H1 (cell line): ENCODE results near the gene MRPL17.

Source experiments
- BACH1 ChIP-seq: IDR thresholded peaks from 2 replicates; pipeline ENCODE4 v1.6.1; 2012; ENCODE audit warnings: low read length, improper control_type of control experiment
- EP300 ChIP-seq, 2 experiments: IDR thresholded peaks; 1 replicate in 1 of 2; 2 replicates in 1 of 2; pipeline ENCODE4 v1.6.1; 2011 to 2012; ENCODE audit warnings: low read depth in 2 of 2, low read length in 2 of 2, mild to moderate bottlenecking in 2 of 2, borderline replicate concordance in 1 of 2, inconsistent platforms in 1 of 2, moderate library complexity in 1 of 2
- EZH2 ChIP-seq: fragments of 200-600 bp; sonication (generic); IDR thresholded peaks from 2 replicates; pipeline ENCODE4 v1.7.1; 2012; ENCODE audit warnings: low read depth, mild to moderate bottlenecking, moderate library complexity, low read length, inconsistent platforms; ENCODE audit not compliant: severe bottlenecking
- GABPA ChIP-seq: IDR thresholded peaks from 2 replicates; pipeline ENCODE4 v1.6.1; 2011; ENCODE audit warnings: mild to moderate bottlenecking, low read length, moderate library complexity, borderline replicate concordance; ENCODE audit not compliant: insufficient read depth
- PHF8 ChIP-seq: fragments of 200-600 bp; sonication (generic); conservative IDR thresholded peaks from 2 replicates; pipeline ENCODE4 v1.7.1; 2012; ENCODE audit warnings: low read depth, mild to moderate bottlenecking, inconsistent platforms, low read length, moderate library complexity
- POLR2A ChIP-seq, 2 experiments: IDR thresholded peaks; 1 replicate in 1 of 2; 2 replicates in 1 of 2; pipeline ENCODE4 v1.6.1; 2011; ENCODE audit warnings: low read depth in 2 of 2, low read length in 2 of 2, mild to moderate bottlenecking in 2 of 2; ENCODE audit errors: control extremely low read depth in 1 of 2
- POLR2AphosphoS5 ChIP-seq: IDR thresholded peaks from 2 replicates; pipeline ENCODE4 v1.6.1; 2011; ENCODE audit warnings: low read depth, low read length
- TF ChIP-seq, protein P1 (sequence below), 3 experiments: IDR thresholded peaks; 1 replicate in 2 of 3; 2 replicates in 1 of 3; pipeline versions ENCODE4 v1.5.1 to v1.6.1; 2011; ENCODE audit warnings: low read length in 3 of 3, mild to moderate bottlenecking in 3 of 3, inconsistent platforms in 2 of 3, low read depth in 1 of 3, moderate library complexity in 1 of 3; ENCODE audit not compliant: insufficient read depth in 1 of 3; ENCODE audit errors: control extremely low read depth in 1 of 3
- TF ChIP-seq, protein P2 (sequence below): IDR thresholded peaks from 2 replicates; pipeline ENCODE4 v1.6.1; 2012; ENCODE audit warnings: inconsistent platforms

DNA sequence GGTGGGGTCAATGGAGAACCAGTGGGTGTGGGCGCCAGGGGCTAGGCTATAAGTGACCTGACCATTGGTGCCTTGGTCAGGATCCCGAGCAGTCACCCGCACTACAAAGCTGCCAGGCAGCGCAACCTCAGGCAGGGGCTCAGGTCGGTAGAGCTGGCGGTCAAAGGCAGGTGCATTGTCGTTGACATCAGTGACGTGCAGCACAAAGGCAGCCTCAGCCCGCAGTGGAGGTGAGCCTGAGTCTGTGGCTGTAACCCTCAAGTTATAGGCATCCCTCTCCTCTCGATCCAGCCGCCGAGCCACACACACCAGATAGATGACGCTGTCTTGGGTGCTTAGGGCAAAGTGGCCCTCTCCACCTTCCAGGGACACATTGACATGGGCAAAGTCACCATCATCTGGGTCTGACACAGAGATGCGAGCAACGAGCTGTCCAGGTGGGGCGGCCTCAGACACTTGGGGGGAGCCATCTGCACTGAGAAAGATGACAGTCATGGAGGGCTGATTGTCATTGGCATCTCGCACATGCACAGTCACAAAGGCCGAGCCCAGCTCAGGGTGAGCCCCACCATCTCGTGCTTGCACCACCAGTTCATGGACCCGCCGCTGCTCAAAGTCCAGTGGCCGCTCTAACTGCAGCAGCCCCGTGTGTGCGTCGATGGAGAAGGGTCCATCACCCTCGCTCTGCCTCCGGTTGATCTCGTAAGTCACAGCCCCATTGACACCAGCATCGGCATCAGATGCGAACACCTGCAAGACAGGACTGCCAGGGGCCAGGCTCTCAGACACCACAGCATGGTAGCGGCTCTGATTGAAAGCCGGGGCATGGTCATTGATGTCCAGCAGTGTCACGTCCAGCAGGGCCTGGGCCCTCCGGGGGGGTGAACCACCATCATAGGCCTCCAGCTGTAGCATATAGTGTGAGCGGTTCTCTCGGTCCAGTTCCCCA is 42.8 kb downstream of the MRPL17 start:
- TF ChIP-seq POLR2AphosphoS5 = no peak
- TF ChIP-seq, protein P1, sequence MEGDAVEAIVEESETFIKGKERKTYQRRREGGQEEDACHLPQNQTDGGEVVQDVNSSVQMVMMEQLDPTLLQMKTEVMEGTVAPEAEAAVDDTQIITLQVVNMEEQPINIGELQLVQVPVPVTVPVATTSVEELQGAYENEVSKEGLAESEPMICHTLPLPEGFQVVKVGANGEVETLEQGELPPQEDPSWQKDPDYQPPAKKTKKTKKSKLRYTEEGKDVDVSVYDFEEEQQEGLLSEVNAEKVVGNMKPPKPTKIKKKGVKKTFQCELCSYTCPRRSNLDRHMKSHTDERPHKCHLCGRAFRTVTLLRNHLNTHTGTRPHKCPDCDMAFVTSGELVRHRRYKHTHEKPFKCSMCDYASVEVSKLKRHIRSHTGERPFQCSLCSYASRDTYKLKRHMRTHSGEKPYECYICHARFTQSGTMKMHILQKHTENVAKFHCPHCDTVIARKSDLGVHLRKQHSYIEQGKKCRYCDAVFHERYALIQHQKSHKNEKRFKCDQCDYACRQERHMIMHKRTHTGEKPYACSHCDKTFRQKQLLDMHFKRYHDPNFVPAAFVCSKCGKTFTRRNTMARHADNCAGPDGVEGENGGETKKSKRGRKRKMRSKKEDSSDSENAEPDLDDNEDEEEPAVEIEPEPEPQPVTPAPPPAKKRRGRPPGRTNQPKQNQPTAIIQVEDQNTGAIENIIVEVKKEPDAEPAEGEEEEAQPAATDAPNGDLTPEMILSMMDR (IDR thresholded peaks at IDR 0.05; ENCODE audit: control extremely low read depth in 1 of 3, insufficient read depth in 1 of 3, low read depth in 1 of 3, low read length in 3 of 3) = no peak
- no peak for TF ChIP-seq POLR2A (IDR thresholded peaks at IDR 0.05; ENCODE audit: control extremely low read depth in 1 of 2, low read depth in 2 of 2, low read length in 2 of 2)
- no peak for TF ChIP-seq BACH1
- TF ChIP-seq GABPA = no peak
- TF ChIP-seq EZH2 = no peak
- TF ChIP-seq PHF8 = no peak
- TF ChIP-seq, protein P2, sequence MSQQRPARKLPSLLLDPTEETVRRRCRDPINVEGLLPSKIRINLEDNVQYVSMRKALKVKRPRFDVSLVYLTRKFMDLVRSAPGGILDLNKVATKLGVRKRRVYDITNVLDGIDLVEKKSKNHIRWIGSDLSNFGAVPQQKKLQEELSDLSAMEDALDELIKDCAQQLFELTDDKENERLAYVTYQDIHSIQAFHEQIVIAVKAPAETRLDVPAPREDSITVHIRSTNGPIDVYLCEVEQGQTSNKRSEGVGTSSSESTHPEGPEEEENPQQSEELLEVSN = no peak
- TF ChIP-seq EP300 (IDR thresholded peaks at IDR 0.05; ENCODE audit: borderline replicate concordance in 1 of 2, low read depth in 2 of 2, low read length in 2 of 2) = no peak
